ENCODE results near the gene ADD1.
A peak's percentile ranks its signal among the peaks of the same experiment; 100 is the strongest.

The ADD1 gene

GRCh38 chr4:2843263-2843940 lies at the start of gene ADD1:
ADD1 (plus strand) TSS chr4:2843844; CDS start chr4:2875916, 32,072 bp downstream.
- DNase-seq, result peak; percentile 96

- no peak for DNase-seq
Measured at GRCh38 chr4:2794486-2795299, 49.0 kb upstream of the ADD1 start.

- DNase-seq, result no peak
Measured at GRCh38 chr4:2795300-2795892, 48.2 kb upstream of the ADD1 start.

GRCh38 chr4:2795893-2796848 lies 47.5 kb upstream of the ADD1 start:
- no peak for DNase-seq

GRCh38 chr4:2796849-2797544 lies 46.6 kb upstream of the ADD1 start:
- no peak for DNase-seq

- DNase-seq, result peak; percentile 67
Measured at GRCh38 chr4:2797545-2798305, 45.9 kb upstream of the ADD1 start.

GRCh38 chr4:2798399-2799223 lies 45.0 kb upstream of the ADD1 start:
- DNase-seq, result peak; percentile 60

GRCh38 chr4:2799224-2799911 lies 44.3 kb upstream of the ADD1 start:
- DNase-seq, result no peak

- no peak for DNase-seq
Measured at GRCh38 chr4:2799971-2800690, 43.5 kb upstream of the ADD1 start.

GRCh38 chr4:2800691-2801596 lies 42.7 kb upstream of the ADD1 start:
- no peak for DNase-seq

- no peak for DNase-seq
Measured at GRCh38 chr4:2802618-2803531, 40.8 kb upstream of the ADD1 start.

- no peak for DNase-seq
Measured at GRCh38 chr4:2803624-2804448, 39.8 kb upstream of the ADD1 start.

GRCh38 chr4:2804449-2804972 lies 39.1 kb upstream of the ADD1 start:
- DNase-seq, result no peak

GRCh38 chr4:2804973-2805501 lies 38.6 kb upstream of the ADD1 start:
- no peak for DNase-seq

- DNase-seq, result no peak
Measured at GRCh38 chr4:2805712-2806389, 37.8 kb upstream of the ADD1 start.

All from activated CD4-positive, alpha-beta T cell treated with anti-CD3 and anti-CD28 coated beads, Interleukin-2, Interleukin-6, amounts not matched to agents 100 ng/mL and 50 ng/mL, durations not matched to agents 16 hours and 8 hours (primary cell).